WERI-Rb-1 (cell line): ENCODE data around the gene FBXO27.

Source experiments
- DNase-seq: peaks from one replicate; pipeline ENCODE4 v3.0.0-alpha.2; 2020
- H3K27ac ChIP-seq: fragments of 250-450 bp; sonication (Bioruptor Pico); 2 replicates; pipeline ENCODE4 v1.5.1; 2020; ENCODE audit warnings: mild to moderate bottlenecking, moderate library complexity
- H3K27me3 ChIP-seq: fragments of 250-450 bp; sonication (Bioruptor Pico); 2 replicates; pipeline ENCODE4 v1.5.1; 2021; ENCODE audit warnings: mild to moderate bottlenecking, low read depth, moderate library complexity; ENCODE audit not compliant: insufficient read depth, severe bottlenecking
- H3K36me3 ChIP-seq: fragments of 250-450 bp; sonication (Bioruptor Pico); 2 replicates; pipeline ENCODE4 v1.5.1; 2020; ENCODE audit warnings: mild to moderate bottlenecking, moderate library complexity
- H3K4me3 ChIP-seq: 2 replicates; pipeline ENCODE4 v1.5.1; 2011; ENCODE audit warnings: low read depth, mild to moderate bottlenecking, control low read depth, low read length
- H3K9me3 ChIP-seq: fragments of 250-450 bp; sonication (Bioruptor Pico); 2 replicates; pipeline ENCODE4 v1.5.1; 2021; ENCODE audit warnings: mild to moderate bottlenecking, moderate library complexity; ENCODE audit not compliant: severe bottlenecking
- TF ChIP-seq, protein P1 (sequence below): IDR thresholded peaks from 2 replicates; pipeline ENCODE4 v1.5.1; 2011; ENCODE audit warnings: low read depth, mild to moderate bottlenecking, control low read depth, inconsistent platforms, low read length

The FBXO27 gene

DNA sequence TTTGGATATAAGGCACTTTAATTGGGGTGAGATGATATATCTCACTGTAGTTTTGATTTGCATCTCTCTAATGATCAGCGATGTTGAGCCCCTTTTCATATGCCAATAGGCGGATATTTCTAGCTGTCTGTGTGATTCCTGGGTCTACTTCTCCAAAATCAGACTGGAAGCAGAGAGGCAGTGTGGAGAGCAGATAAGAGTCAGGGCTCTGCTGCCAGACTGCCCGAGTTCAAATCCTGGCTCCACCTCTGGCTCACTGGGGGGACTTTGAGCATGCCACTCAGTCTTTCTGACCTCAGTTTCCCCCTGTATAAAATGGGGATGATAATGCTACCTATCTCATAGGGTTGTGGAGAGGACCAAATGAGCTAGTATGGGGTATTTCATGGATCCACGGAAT, 27.8 kb upstream of the FBXO27 start:
- H3K27ac ChIP-seq = no peak overlapping the region
- TF ChIP-seq, protein P1, sequence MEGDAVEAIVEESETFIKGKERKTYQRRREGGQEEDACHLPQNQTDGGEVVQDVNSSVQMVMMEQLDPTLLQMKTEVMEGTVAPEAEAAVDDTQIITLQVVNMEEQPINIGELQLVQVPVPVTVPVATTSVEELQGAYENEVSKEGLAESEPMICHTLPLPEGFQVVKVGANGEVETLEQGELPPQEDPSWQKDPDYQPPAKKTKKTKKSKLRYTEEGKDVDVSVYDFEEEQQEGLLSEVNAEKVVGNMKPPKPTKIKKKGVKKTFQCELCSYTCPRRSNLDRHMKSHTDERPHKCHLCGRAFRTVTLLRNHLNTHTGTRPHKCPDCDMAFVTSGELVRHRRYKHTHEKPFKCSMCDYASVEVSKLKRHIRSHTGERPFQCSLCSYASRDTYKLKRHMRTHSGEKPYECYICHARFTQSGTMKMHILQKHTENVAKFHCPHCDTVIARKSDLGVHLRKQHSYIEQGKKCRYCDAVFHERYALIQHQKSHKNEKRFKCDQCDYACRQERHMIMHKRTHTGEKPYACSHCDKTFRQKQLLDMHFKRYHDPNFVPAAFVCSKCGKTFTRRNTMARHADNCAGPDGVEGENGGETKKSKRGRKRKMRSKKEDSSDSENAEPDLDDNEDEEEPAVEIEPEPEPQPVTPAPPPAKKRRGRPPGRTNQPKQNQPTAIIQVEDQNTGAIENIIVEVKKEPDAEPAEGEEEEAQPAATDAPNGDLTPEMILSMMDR = no peak
- H3K4me3 ChIP-seq = no peak overlapping the region
- H3K9me3 ChIP-seq = no peaks in the 10 kb centered on the region
- no peaks in the 10 kb centered on the region for H3K27me3 ChIP-seq
- H3K36me3 ChIP-seq = no peaks in the 10 kb centered on the region
- no peak for DNase-seq

DNA sequence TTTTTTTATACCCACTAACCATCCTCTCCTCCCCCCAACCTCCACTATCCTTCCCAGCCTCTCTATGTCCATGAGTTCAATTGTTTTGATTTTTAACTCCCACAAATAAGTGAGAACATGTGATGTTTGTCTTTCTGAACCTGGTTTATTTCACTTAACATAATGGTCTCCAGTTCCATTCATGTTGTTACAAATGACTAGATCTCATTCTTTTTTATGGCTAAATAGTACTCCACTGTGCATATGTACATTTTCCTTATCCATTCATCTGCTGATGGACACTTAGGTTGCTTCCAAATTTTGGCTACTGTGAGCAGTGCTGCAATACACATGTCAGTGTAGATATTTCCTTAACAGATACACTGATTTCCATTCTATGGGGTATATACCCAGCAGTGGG, 27.0 kb upstream of the FBXO27 start:
- no peak overlapping the region for H3K4me3 ChIP-seq
- H3K27ac ChIP-seq = no peak overlapping the region
- no peaks in the 10 kb centered on the region for H3K36me3 ChIP-seq
- DNase-seq = no peak
- no peaks in the 10 kb centered on the region for H3K27me3 ChIP-seq
- H3K9me3 ChIP-seq = peaks cover 4% of the 10 kb centered on the region
- TF ChIP-seq, protein P1 = no peak

- Histone ChIP-seq H3K27me3 (no peaks in the 10 kb centered on the region), H3K27ac (peak overlapping the region; percentile 54), H3K36me3 (no peaks in the 10 kb centered on the region), H3K4me3 (no peak overlapping the region), H3K9me3 (peaks cover 4% of the 10 kb centered on the region)
- no peak for DNase-seq
- TF ChIP-seq, protein P1 = no peak
Measured at GRCh38 chr19:39057615-39058014, 25.3 kb upstream of the FBXO27 start.

DNA sequence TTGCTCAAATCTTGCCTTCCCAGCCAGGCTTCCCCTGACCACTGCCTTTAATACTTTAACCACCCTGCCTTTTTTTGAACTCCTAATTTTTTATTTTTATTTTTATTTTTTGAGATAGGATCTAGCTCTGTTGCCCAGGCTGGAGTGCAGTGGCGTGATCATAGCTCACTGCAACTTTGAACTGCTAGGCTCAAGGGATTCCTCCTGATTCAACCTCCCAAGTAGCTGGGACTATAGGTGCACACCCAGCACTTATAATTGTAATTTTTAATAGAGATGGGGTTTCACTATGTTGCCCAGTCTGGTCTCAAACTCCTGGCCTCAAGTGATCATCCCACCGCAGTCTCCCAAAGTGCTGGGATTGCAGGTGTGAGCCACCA, 21.7 kb upstream of the FBXO27 start:
- no peak for DNase-seq
- Histone ChIP-seq H3K4me3 (no peak overlapping the region), H3K27ac (no peak overlapping the region), H3K9me3 (peaks cover 4% of the 10 kb centered on the region), H3K27me3 (no peaks in the 10 kb centered on the region), H3K36me3 (no peaks in the 10 kb centered on the region)
- TF ChIP-seq, protein P1 = no peak

DNA sequence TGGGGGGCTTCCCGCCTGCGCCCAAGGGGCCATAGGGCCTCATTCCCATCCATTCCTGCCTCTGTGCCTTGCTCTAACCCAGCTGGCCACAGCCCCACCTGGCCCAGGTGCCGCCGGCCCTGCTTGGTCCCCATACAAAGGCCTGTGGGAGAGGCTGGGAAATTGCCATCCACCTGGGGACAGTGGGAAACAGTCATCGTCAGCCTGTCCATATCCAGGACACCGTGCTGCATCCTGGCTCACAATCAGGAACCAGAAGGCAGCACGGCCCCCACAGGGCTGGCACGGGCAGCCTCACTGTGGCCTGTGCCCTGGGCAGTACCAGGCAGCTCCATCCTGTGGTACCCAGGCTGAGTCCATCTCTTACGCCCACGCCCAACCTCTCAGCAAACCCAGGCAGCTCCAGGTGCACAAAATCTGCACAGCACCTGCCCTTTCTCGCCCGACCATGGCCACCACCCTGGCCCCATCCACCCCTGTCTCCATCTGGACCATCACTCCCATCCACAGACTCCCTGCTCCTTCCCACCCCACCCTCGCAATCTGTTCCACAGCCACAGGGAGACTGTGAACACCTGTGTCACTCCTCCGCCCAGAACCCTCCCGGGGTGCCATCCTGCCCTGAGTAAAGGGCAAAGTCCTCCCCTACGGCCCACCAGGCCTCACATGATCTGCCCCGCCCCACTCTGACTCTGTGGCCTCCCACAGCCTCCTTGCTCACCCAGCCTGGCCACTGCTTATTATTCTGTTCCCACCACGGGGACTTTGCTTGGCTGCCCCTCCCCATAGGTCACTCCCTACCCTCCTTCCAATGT, 21.1 kb upstream of the FBXO27 start:
- Histone ChIP-seq H3K4me3 (no peak overlapping the region), H3K27ac (no peak overlapping the region), H3K27me3 (no peaks in the 10 kb centered on the region), H3K36me3 (no peaks in the 10 kb centered on the region), H3K9me3 (peaks cover 4% of the 10 kb centered on the region)
- DNase-seq = no peak
- TF ChIP-seq, protein P1 = no peak

GRCh38 chr19:39052846-39053245, 20.5 kb upstream of the FBXO27 start:
- Histone ChIP-seq H3K27me3 (no peaks in the 10 kb centered on the region), H3K36me3 (no peaks in the 10 kb centered on the region), H3K4me3 (no peak overlapping the region), H3K27ac (no peak overlapping the region), H3K9me3 (peaks cover 4% of the 10 kb centered on the region)
- TF ChIP-seq, protein P1 = no peak
- DNase-seq = no peak
